GM18507 (cell line): Measurements from ENCODE around the gene TENM4.

Experiments
- DNase-seq: peaks from one replicate; pipeline ENCODE4 v3.0.0; 2011; ENCODE audit warnings: low read depth; ENCODE audit not compliant: insufficient read length; ENCODE audit errors: extremely low spot score
- FAIRE-seq: peaks from 2 replicates; lab custom pipeline; 2011; peaks lifted over from hg19 to GRCh38; lab: Jason Lieb, UNC

Gene TENM4

DNA sequence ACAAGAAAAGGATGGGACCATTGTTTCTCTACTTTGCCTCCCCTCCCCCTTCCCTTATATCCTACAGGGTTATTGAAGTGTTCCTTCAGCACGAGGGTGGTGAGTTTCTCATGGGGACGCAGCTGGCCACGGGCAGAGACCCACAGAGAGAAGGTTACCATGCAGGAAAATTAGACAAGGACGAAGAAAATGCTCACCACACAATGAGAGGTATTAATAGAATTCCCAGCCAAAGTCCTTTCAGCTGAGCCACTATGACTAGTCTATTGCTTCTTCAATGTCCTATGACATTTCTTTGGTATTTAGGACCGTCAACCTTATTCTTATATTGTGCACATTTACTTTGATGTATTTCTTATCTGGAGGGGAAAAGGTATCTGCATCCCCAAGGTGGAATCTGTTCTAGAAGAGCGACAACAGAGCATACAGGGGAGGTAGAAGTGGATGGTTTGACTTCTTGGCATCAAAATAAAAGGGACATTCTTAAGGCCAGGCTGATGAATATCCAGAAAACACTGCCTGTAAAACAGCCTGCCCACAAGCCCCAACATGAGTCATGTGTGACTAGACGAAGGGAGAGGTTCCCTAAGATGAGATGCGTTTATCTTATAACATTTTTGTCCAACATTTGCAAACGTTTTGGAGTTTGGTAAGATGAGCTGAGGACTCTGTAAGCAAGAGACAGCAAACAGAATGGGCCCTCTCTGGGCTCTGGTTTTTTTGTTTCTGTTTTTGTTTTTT lies 656.3 kb downstream of the TENM4 start:
- FAIRE-seq (no peak), DNase-seq (no peak)

DNA sequence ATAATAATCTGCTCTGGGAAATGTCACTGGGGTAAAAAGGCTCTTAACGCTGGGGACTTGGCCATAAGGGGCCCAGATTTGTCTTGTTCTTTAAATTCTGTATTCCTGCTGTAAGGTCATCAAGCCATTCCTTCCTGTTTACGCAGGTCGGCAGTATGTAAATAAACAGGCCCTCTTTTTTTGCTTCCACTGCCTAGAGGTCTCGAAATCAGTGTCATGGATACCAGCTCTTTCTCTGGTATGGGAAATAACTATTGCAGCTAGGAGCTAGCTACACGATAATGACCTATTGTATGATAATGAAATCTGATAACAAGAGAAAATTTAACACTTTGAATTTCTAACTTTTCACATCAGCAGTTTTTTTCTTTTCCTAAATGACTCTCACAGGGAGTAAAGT lies 657.0 kb downstream of the TENM4 start:
- DNase-seq = no peak
- FAIRE-seq = no peak

- FAIRE-seq (no peak), DNase-seq (no peak)
These were observed 657.5 kb downstream of the TENM4 start for GRCh38 chr11:78783301-78783700.

- DNase-seq (no peak), FAIRE-seq (no peak)
These were observed 658.1 kb downstream of the TENM4 start for GRCh38 chr11:78782725-78783124.

DNA sequence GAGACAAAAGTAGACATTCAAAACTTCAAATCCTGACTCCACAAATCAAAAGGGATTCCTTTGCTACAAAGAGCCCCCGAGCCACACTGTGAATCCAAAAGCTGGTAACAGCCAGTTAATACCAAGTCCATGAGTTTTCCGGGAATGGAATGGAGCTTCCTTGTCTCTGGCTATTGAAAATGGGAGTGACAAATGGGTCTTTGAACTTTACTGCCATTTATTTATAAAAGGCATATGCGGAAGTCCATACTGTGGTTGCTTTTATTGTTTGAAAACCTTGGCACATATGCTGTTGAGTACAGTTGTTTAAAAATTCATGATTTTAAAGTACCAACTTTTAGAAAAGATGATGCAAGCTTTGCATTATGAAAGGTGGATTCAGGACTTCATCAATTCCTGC lies 659.9 kb downstream of the TENM4 start:
- DNase-seq (no peak), FAIRE-seq (no peak)

GRCh38 chr11:78773492-78773891 lies 667.3 kb downstream of the TENM4 start:
- no peak for FAIRE-seq
- no peak for DNase-seq

DNA sequence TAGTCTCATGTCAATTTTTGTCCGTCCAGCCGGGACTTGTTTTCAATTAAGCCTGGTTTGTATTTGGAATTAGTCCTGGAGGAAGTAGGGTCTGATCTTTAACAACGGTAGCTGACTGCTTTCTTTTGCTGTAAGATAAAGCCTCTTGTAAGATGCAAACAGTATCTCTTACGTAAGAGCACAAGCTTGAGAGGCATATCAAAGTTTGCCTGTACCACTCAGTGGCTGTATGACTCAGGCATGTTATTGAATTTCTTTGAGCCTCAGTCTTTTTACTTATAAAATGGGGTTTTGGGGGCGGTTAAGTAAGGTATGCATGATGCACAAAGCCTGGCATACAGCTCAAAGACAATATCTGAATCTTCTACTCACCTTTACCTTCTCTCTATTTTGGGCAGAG lies 667.8 kb downstream of the TENM4 start:
- FAIRE-seq = no peak

GRCh38 chr11:78772186-78772585 lies 668.6 kb downstream of the TENM4 start:
- no peak for FAIRE-seq

More for the DNA sequence above, 667.8 kb downstream of the TENM4 start:
- DNase-seq = no peak

GRCh38 chr11:78770931-78771330 lies 669.9 kb downstream of the TENM4 start:
- FAIRE-seq (no peak), DNase-seq (no peak)

More at GRCh38 chr11:78772186-78772585, 668.6 kb downstream of the TENM4 start:
- no peak for DNase-seq

- FAIRE-seq (no peak), DNase-seq (no peak)
These were observed 671.9 kb downstream of the TENM4 start for GRCh38 chr11:78768971-78769370.

DNA sequence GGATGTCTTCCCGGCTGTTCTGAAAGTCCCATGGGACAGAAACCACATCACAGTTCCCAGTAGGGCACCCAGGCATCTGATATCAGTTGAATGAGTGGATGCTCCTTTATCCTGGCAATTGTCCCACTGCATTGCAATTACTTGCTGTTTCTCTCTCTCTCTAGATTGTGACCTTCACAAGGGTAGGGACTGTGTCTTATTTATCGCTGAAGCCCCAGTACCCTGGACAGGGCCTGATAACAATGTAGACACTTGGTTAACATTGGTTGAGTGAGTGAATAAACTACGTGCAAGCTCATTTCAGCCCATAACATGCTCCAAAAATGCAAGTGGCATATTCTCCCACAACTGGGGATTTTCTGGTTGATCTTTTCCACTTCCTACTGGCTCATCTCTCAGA lies 672.5 kb downstream of the TENM4 start:
- DNase-seq = no peak
- no peak for FAIRE-seq

- DNase-seq = no peak
- FAIRE-seq = no peak
These were observed 673.5 kb downstream of the TENM4 start for GRCh38 chr11:78767027-78767932.

GRCh38 chr11:78764946-78765345 lies 675.9 kb downstream of the TENM4 start:
- FAIRE-seq = no peak

GRCh38 chr11:78763664-78764063 lies 677.2 kb downstream of the TENM4 start:
- DNase-seq = no peak
- no peak for FAIRE-seq

More at GRCh38 chr11:78764946-78765345, 675.9 kb downstream of the TENM4 start:
- no peak for DNase-seq

GRCh38 chr11:78762105-78762504 lies 678.7 kb downstream of the TENM4 start:
- FAIRE-seq = no peak
- DNase-seq = no peak

DNA sequence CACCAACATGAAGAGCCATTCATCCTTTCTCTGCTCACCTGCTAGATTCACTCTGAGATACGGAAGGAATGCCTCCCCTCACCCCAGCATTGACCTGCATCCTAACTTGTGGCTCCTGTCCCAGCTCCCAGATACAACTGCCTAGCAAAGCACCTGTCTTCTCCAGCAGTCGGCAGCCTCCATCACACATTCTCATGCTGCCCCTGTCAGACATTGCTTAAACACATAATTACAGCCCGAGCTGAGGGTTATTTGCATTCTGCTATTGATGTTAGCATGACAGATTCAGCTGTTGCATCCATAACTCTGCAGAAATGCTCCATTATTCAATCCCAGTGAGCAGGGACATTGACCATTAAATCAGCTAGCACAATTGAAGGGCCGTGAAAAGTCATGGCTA lies 681.8 kb downstream of the TENM4 start:
- DNase-seq = no peak
- no peak for FAIRE-seq

DNA sequence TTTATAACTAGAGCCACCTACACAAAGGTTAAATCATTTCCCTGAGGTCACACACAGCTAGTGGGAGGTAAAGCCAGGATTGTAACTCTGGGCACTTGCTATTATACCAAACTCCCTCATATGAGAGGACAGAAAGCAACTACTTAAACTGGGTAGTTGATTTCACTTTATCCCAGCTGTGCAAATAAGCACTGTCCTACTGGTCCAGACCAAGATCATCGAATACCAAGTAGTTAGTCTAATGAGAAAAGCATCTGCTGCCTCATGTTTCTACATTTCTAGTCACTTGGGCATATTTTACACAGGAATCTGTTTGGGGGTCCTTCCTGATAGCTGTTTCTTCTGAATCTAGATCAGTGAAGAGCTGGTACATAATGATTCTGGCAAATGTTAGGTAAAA lies 687.5 kb downstream of the TENM4 start:
- FAIRE-seq (no peak), DNase-seq (no peak)

GRCh38 chr11:78752494-78752893 lies 688.3 kb downstream of the TENM4 start:
- no peak for DNase-seq
- no peak for FAIRE-seq

DNA sequence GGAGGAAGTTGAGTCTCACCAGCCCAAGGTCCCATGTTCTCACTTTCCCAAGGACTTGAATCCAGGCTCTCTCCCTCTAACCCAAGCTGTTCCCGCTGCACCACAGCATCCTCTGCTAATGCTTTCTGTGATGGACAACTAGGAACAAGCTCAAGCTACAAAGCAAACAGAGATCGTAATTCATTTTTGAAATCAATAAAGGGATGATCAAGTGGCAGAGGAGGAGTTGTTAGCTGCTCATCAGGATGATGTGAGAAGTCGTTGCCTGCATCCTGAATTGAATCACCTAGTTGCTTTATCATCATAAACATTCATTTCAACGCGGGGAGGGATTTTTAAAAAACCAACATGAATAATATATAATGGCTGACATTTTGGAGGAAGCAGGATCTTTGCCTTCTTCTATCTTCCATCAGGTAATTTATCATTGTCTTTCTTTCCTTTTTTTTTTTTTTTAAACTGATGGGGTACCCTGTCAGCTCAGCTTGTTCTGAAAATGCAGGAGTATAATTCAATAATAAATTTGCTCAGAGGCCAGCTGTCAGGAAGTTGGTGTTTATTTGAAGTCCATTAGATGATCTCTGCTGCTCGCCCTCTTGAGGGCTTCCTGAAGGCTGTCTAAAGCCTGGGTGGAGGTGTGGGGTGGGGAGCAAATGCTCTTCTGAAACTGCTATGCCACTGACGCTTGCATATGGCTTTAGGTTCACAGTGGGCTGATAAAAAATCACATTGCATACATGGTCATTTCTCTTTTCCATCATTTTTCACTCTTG lies 691.7 kb downstream of the TENM4 start:
- FAIRE-seq (no peak), DNase-seq (no peak)

DNA sequence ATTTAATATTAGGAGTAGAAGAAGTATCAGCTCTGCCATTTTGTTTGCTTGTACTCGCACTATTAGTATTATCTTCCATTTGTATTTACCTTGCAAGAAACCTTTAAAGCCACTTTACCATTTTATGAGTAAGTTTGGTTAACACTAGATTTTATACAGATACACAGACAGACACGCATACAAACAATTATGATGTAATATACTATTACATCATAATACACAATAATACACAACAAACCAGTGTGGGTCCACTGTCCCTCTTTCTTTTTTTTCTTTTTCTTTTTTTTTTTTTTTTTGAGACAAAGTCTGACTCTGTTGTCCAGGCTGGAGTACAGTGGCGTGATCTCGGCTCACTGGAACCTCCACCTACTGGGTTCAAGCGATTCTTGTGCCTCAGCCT lies 695.9 kb downstream of the TENM4 start:
- FAIRE-seq = no peak
- no peak for DNase-seq
